SU-DHL-6 (cell line): ENCODE results near the gene PTGIS.

Experiments
- EZH2phosphoT487 ChIP-seq: fragments of 200-600 bp; sonication (generic), shearing (Covaris generic); conservative IDR thresholded peaks from 2 replicates; pipeline ENCODE4 v1.6.1; 2018; ENCODE audit warnings: mild to moderate bottlenecking, antibody characterized with exemption, low read length, moderate library complexity, mixed read lengths
- TF ChIP-seq, protein P1 (sequence below): fragments of 200-600 bp; sonication (generic); IDR thresholded peaks from one replicate; pipeline ENCODE4 v1.5.1; 2017; ENCODE audit warnings: antibody characterized with exemption, mild to moderate bottlenecking, low read length, moderate library complexity; ENCODE audit not compliant: insufficient read depth, poor library complexity, severe bottlenecking

GRCh38 chr20:49566401-49567364 lies 1.3 kb downstream of the PTGIS start:
- TF ChIP-seq, protein P1, sequence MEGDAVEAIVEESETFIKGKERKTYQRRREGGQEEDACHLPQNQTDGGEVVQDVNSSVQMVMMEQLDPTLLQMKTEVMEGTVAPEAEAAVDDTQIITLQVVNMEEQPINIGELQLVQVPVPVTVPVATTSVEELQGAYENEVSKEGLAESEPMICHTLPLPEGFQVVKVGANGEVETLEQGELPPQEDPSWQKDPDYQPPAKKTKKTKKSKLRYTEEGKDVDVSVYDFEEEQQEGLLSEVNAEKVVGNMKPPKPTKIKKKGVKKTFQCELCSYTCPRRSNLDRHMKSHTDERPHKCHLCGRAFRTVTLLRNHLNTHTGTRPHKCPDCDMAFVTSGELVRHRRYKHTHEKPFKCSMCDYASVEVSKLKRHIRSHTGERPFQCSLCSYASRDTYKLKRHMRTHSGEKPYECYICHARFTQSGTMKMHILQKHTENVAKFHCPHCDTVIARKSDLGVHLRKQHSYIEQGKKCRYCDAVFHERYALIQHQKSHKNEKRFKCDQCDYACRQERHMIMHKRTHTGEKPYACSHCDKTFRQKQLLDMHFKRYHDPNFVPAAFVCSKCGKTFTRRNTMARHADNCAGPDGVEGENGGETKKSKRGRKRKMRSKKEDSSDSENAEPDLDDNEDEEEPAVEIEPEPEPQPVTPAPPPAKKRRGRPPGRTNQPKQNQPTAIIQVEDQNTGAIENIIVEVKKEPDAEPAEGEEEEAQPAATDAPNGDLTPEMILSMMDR = no peak
- no peak for TF ChIP-seq EZH2phosphoT487
